HG03095 (cell line): Measurements from ENCODE around the gene PPP4R1.
"Not testable (repeated sequence)": the region's sequence is repeated elsewhere in the genome, so short reads cannot be mapped to it uniquely, and the experiment has no call there.

ENCODE experiments used
- ATAC-seq: cut with Tn5 transposase; IDR thresholded peaks from one replicate; pipeline ENCODE4 v1.9.1; 2021; ENCODE audit warnings: moderate library complexity; ENCODE audit not compliant: unreplicated experiment

Gene PPP4R1

GRCh38 chr18:9629709-9630108, 15.3 kb upstream of the PPP4R1 start:
- ATAC-seq: no peak

GRCh38 chr18:9628984-9629383, 14.6 kb upstream of the PPP4R1 start:
- no peak for ATAC-seq

GRCh38 chr18:9627642-9628041, 13.3 kb upstream of the PPP4R1 start:
- ATAC-seq: no peak

- no peak for ATAC-seq
Measured at GRCh38 chr18:9619990-9620389, 5.6 kb upstream of the PPP4R1 start.

- ATAC-seq: no peak
Measured at GRCh38 chr18:9619545-9619944, 5.2 kb upstream of the PPP4R1 start.

- ATAC-seq: no peak
Measured at GRCh38 chr18:9619056-9619455, 4.7 kb upstream of the PPP4R1 start.

GRCh38 chr18:9617006-9617542, 2.7 kb upstream of the PPP4R1 start:
- no peak for ATAC-seq

GRCh38 chr18:9616049-9616448, 1.7 kb upstream of the PPP4R1 start:
- no peak for ATAC-seq

- ATAC-seq: no peak
Measured at GRCh38 chr18:9615280-9615797, 980 bp upstream of the PPP4R1 start.

GRCh38 chr18:9613550-9614400, 584 bp downstream of the PPP4R1 start:
- peak; percentile 44 for ATAC-seq

- ATAC-seq: no peak
Measured at GRCh38 chr18:9612977-9613376, 1.4 kb downstream of the PPP4R1 start.

GRCh38 chr18:9612215-9612830, 2.0 kb downstream of the PPP4R1 start:
- ATAC-seq: no peak

- no peak for ATAC-seq
Measured at GRCh38 chr18:9609190-9609589, 5.2 kb downstream of the PPP4R1 start.

GRCh38 chr18:9608728-9609127, 5.6 kb downstream of the PPP4R1 start:
- ATAC-seq: no peak

GRCh38 chr18:9608298-9608697, 6.1 kb downstream of the PPP4R1 start:
- no peak for ATAC-seq

GRCh38 chr18:9607111-9607510, 7.2 kb downstream of the PPP4R1 start:
- ATAC-seq: not testable (repeated sequence)

- no peak for ATAC-seq
Measured at GRCh38 chr18:9606039-9606438, 8.3 kb downstream of the PPP4R1 start.

GRCh38 chr18:9604348-9604747, 10.0 kb downstream of the PPP4R1 start:
- ATAC-seq: no peak

- no peak for ATAC-seq
Measured at GRCh38 chr18:9599328-9599727, 15.0 kb downstream of the PPP4R1 start.

GRCh38 chr18:9597609-9598008, 16.8 kb downstream of the PPP4R1 start:
- no peak for ATAC-seq

- no peak for ATAC-seq
Measured at GRCh38 chr18:9596843-9597526, 17.4 kb downstream of the PPP4R1 start.
